Measurements from ENCODE around the gene SCPEP1. TPM values are rescaled to one million over a fixed set of nuclear protein-coding genes. Genes with fewer than 3 reads are reported as not detected.
A peak's percentile ranks its signal among the peaks of the same experiment; 100 is the strongest.

The SCPEP1 gene
- total and polyA plus RNA-seq, 8 donors: 6.7 to 74.9 (median 35.8) TPM

DNA sequence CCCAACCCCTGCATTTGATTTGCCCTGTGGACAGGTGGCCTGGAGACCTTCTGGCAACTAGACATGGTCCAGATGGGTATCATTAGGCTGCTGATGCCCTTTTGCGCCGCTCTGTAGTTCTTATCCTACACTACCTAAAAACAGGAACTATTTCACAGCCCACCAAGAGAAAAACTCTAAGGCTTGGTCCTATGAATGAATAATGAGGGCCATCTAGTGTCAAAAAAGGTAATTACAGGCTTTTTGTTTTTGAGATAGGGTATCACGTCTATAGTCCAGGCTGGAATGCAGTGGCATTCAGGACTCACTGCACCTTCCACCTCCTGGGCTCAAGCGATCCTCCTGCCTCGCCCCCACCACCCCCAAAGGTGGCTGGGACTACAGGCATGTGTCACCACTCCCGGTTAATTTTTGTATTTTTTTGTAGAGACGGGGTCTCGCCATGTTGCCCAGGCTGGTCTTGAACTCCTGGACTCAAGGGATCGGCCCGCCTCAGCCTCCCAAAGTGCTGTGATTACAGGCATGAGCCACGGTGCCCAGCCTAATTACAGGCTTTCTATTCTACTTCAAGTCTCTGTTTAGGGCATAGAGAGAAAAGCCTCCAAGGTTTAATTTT is 38.0 kb upstream of the SCPEP1 start:
- H3K27ac ChIP-seq: no peak overlapping the region
- H3K9me3 ChIP-seq: no peaks in the 10 kb centered on the region
- intact Hi-C loops (cut with DNase I; ENCODE audit: low total_unique reads): loop anchor here (5.0 kb wide), 1 partner anchor 118 kb away; no protein-coding TSS in a partner anchor
- DNase-seq: peak in 1 of 2 donors; percentile 78
- no peaks in the 10 kb centered on the region for H3K27me3 ChIP-seq
- no peak for TF ChIP-seq POLR2A (IDR thresholded peaks at IDR 0.05)
- TF ChIP-seq, protein P1, sequence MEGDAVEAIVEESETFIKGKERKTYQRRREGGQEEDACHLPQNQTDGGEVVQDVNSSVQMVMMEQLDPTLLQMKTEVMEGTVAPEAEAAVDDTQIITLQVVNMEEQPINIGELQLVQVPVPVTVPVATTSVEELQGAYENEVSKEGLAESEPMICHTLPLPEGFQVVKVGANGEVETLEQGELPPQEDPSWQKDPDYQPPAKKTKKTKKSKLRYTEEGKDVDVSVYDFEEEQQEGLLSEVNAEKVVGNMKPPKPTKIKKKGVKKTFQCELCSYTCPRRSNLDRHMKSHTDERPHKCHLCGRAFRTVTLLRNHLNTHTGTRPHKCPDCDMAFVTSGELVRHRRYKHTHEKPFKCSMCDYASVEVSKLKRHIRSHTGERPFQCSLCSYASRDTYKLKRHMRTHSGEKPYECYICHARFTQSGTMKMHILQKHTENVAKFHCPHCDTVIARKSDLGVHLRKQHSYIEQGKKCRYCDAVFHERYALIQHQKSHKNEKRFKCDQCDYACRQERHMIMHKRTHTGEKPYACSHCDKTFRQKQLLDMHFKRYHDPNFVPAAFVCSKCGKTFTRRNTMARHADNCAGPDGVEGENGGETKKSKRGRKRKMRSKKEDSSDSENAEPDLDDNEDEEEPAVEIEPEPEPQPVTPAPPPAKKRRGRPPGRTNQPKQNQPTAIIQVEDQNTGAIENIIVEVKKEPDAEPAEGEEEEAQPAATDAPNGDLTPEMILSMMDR (IDR thresholded peaks at IDR 0.05): peak in 5 of 7 experiments; percentile 40 to 69 (median 52)
- H3K36me3 ChIP-seq: peaks cover 42 to 97% (median 95%) of the 10 kb centered on the region in 4 donors
- peaks cover 0 to 13% (median 0%) of the 10 kb centered on the region in 4 donors for H3K4me1 ChIP-seq
- no peak overlapping the region for H3K4me3 ChIP-seq
- 53 to 57% (median 56%) methylated on average over 11 of the region's 11 CpGs for WGBS, 5 donors

DNA sequence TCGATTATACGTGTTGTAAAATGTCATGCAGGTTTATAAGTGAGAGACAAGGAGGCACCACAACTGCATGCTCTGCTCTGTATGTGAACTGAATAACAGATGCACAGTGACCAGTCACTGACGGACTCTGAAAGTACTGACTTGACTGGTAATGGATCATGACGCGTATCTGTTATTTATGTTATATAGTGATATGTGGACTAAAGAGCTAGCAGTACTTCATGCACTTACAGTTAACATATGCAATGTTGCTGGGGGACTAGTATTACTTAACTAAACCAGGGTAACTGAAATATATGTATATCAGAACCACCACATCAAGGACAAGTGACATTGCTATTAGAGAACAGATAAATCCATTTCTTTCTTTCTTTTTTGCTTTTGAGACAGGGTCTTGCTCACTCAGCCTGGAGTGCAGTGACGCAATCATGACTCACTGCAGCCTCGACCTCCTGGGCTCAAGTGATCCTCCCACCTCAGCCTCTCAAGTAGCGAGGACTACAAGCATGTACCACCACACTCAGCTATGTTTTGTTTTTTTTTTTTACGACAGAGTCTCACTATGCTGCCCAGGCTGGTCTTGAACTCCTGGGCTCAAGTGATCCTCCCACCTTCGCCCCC is 34.3 kb upstream of the SCPEP1 start:
- WGBS, 5 donors: 90 to 93% (median 90%) methylated on average over 10 of the region's 10 CpGs
- intact Hi-C loops (cut with DNase I; ENCODE audit: low total_unique reads): no loop called here
- Histone ChIP-seq H3K9me3 (no peaks in the 10 kb centered on the region), H3K4me1 (peaks cover 0 to 3% (median 0%) of the 10 kb centered on the region in 4 donors), H3K4me3 (no peak overlapping the region), H3K27me3 (no peaks in the 10 kb centered on the region), H3K36me3 (peaks cover 43 to 97% (median 95%) of the 10 kb centered on the region in 4 donors), H3K27ac (no peak overlapping the region)
- DNase-seq: no peak
- TF ChIP-seq, protein P1 (IDR thresholded peaks at IDR 0.05): no peak
- TF ChIP-seq POLR2AphosphoS5 (IDR thresholded peaks at IDR 0.05): no peak
- no peak for TF ChIP-seq POLR2A (IDR thresholded peaks at IDR 0.05)
- TF ChIP-seq EP300 (IDR thresholded peaks at IDR 0.05): no peak

DNA sequence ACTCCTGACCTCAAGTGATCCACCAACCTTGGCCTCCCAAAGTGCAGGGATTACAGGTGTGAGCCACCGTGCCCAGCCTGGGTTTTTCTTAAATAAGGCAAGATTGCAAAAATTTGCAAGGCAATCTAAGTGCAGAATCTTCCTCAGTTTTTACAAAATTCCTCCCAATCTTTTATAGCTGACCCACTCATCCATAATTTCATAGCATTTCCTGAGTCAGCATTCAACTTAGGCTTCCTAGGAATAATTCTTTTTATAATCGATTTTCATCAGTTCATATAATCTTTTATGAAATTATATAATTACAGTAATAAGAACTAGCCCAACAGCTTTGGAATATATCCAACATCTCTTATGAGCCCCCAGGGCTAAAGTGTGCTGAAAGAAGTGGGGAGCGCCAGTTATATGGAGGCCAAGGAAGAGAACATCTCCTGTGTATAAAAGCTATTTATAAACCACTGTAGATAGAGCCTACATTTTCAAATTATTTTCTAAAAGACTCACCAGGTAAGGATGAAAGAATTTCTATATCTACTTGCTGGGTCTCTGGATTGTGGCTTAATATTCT is 31.9 kb upstream of the SCPEP1 start:
- no peaks in the 10 kb centered on the region for H3K9me3 ChIP-seq
- H3K27ac ChIP-seq: no peak overlapping the region
- H3K27me3 ChIP-seq: no peaks in the 10 kb centered on the region
- DNase-seq: no peak
- 91 to 99% (median 98%) methylated on average over 3 of the region's 3 CpGs for WGBS, 5 donors
- H3K4me1 ChIP-seq: no peaks in the 10 kb centered on the region
- H3K36me3 ChIP-seq: peaks cover 48 to 97% (median 96%) of the 10 kb centered on the region in 4 donors
- TF ChIP-seq EP300 (IDR thresholded peaks at IDR 0.05) (no peak), POLR2AphosphoS5 (IDR thresholded peaks at IDR 0.05) (no peak), POLR2A (IDR thresholded peaks at IDR 0.05) (no peak)
- TF ChIP-seq, protein P1 (IDR thresholded peaks at IDR 0.05): no peak
- no peak overlapping the region for H3K4me3 ChIP-seq
- intact Hi-C loops (cut with DNase I; ENCODE audit: low total_unique reads): no loop called here

DNA sequence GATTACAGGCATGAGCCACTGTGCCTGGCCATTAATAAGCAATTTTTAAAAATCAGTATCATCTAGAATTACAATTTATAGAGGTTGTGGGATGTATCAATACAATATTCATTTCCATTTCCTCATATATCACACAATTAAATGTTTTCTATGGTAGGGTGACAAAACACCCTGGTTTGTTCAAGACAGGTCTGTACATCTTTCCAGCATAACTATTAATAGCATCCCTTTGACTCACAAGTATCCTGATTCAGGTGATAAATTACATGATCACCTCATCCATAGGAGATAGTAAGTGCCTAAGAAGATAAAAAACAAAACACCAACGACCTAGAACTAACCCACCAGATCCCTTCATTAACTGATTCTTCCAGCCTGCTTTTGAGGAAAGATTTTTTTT is 30.2 kb upstream of the SCPEP1 start:
- no peaks in the 10 kb centered on the region for H3K4me1 ChIP-seq
- no peak overlapping the region for H3K27ac ChIP-seq
- intact Hi-C loops (cut with DNase I; ENCODE audit: low total_unique reads): no loop called here
- WGBS, 5 donors: 58 to 71% (median 63%) methylated on average over 1 of the region's 1 CpG
- no peaks in the 10 kb centered on the region for H3K27me3 ChIP-seq
- no peaks in the 10 kb centered on the region for H3K9me3 ChIP-seq
- TF ChIP-seq POLR2AphosphoS5 (IDR thresholded peaks at IDR 0.05) (no peak), POLR2A (IDR thresholded peaks at IDR 0.05) (no peak), EP300 (IDR thresholded peaks at IDR 0.05) (no peak)
- no peak for DNase-seq
- peaks cover 34 to 89% (median 79%) of the 10 kb centered on the region in 4 donors for H3K36me3 ChIP-seq
- no peak overlapping the region for H3K4me3 ChIP-seq
